Epithelial cell of esophagus (primary cell): ENCODE data around the gene ZNF608.

Source experiments
- DNase-seq: peaks from one replicate; pipeline ENCODE4 v3.0.0; 2010; ENCODE audit warnings: low read depth
- H3K4me3 ChIP-seq: 2 replicates; pipeline ENCODE4 v1.5.1; 2011; ENCODE audit warnings: mild to moderate bottlenecking, low read length, control low read depth
- CTCF ChIP-seq: IDR thresholded peaks from 2 replicates; pipeline ENCODE4 v1.5.1; 2011; ENCODE audit warnings: low read depth, mild to moderate bottlenecking, low read length, control low read depth, inconsistent platforms; ENCODE audit not compliant: insufficient read depth; ENCODE audit errors: missing control alignments

Gene ZNF608

GRCh38 chr5:124730381-124730780, 16.1 kb downstream of the ZNF608 start:
- H3K4me3 ChIP-seq = no peak overlapping the region
- no peak for TF ChIP-seq CTCF
- no peak for DNase-seq

- TF ChIP-seq CTCF = no peak
- H3K4me3 ChIP-seq = no peak overlapping the region
- no peak for DNase-seq
These were observed 16.6 kb downstream of the ZNF608 start for GRCh38 chr5:124729720-124730359.

DNA sequence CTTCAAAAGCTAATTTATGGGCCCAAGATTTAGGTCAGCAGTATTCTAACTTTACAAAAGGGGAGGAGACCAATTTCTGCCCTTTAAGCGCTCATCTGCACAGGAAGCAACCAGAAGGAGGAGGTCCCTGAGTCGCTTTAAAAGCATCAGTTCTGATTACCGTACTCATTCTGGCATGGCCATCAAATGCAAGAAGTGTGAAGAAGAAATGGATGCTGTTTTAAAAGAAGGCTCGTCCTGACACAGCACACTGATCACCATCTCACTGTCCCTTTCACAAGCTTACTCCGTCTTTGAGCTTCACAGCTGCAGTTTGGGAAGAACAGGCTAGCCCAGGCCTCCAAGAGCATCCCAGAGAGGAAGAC, 17.5 kb downstream of the ZNF608 start:
- TF ChIP-seq CTCF = no peak
- no peak overlapping the region for H3K4me3 ChIP-seq
- DNase-seq = no peak

DNA sequence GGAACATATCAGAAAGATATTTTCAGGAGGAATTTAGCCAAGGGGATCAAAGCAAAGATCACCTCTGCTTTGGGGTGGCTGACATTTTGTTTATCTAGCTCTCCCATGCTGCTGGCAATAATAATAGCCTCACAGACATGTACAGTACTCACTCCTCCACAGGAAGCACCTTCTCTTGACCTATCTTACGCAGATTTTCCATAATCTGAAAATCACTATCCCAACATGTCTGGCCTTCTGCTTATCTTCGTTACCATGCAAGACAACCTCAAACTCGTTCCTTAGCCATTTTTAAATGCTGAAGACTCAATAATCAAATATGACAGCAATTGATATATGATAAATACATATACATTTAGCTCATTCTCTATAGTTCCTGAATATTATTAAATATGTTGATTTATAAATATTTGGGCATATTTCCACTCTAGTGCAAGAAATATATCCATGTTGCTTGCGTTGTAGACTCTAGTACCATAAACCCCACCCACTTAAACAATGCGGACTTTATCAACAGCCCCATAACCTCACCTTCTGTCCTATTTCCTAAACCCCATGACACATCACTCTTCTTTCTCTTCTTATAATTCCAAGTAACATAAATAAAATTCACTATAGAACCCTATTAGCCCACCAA, 18.0 kb downstream of the ZNF608 start:
- TF ChIP-seq CTCF = no peak
- H3K4me3 ChIP-seq = no peak overlapping the region
- DNase-seq = no peak

DNA sequence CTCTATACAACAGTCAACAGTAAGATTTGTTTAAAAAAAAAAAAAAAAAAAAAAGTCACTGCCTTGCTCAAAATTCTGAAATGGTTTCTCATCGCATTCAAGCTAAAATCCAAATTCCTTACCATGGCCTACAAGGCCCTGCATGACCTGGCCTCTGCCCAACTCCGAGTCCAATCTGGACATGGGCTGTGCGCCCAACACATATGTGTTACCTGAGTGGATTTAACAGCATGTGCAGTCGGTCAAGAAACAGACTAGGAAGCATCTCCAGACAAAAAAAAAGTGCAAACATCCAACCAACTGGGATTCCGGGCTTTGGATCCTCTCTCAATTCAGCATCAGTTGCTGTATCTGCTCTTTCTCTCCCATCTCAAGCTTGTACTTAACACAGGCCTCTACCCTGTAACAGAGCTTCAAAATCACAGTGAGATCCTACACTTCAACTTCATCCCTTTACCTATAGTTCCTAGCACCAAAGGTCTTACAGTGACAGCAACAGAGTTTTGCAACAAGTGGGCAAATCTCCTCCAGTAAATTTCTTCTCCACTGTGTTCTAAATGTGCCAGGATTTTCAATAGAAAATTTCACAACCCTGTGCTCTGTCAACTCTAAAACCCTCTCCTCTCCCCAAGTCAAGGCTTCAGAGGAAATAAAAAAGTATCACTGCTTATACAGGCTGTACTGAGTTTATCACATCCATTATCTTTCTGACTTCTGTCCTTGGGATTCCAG, 19.6 kb downstream of the ZNF608 start:
- no peak for TF ChIP-seq CTCF
- H3K4me3 ChIP-seq = no peak overlapping the region
- no peak for DNase-seq

DNA sequence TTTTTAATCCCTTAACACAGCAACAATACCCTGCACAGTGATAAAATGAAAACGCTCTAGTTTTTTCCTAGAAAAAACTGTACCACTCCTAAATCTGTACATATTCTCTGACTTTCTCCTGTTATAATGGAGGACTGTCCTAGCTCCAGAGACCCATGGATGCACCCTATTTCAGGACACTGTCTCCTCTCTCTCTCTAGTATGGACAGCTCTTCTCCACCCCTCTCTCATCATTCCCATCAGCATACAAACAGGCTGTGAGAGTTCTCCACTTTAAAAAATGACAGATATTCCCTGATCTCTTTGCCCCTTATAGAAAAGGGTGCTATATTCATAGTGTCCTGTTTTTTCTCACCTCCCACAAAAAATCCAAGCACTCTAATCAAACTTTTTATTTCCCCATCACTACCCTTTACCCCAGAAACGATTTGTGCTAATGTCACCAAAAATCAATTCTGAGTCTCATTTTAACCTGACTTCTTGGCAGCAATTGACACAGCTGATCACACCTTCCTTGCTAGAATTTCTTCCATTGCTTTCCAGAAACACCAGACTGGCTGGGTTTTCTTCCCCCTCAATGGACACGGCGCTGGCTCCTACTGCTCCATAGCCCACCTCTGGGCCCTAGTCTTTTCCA, 20.7 kb downstream of the ZNF608 start:
- TF ChIP-seq CTCF = no peak
- DNase-seq = no peak
- no peak overlapping the region for H3K4me3 ChIP-seq
